Measurements from ENCODE around the gene CACNA2D3.

Gene CACNA2D3

DNA sequence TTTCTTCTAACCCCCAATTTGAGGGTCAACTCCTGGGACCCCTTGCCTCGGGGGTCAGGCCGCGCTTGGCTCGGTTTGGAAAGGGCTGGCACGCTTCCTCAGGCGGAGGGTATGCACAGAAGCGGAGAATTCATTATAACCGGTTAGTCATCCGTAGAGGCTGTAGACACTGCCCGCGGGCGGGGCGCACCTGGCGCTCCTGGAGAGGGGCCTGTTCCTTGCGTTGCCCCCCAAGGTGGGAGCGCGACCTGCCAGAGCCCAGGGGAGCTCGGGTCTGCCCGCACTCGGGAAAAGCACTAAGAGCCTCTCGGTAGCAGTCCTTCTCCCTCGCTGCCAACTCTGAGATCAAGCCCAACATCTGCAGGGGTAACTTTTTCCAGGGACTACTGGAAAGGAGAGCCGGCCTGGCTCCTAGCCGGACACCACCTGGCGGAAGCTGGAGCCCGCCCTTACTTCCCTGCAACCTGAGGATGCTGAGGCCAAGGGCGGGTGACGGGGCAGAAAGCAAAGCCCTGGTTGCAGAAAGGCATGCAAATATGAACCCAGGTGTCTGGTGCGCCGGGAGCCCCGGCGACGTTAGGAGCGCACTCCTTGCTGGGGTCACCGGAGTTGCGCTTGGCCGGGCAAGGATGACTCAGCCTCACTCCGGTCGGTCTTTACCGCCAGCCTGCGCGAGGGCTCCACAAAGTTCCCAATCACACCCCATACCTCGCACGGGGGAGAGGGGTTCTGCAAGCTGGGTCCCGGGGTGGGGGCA, 1.5 kb upstream of the CACNA2D3 start:
- DNase-seq (ENCODE audit: low read depth) = no peak
- H3K4me3 ChIP-seq (ENCODE audit: low read length) = no peak overlapping the region
- TF ChIP-seq, protein P1, sequence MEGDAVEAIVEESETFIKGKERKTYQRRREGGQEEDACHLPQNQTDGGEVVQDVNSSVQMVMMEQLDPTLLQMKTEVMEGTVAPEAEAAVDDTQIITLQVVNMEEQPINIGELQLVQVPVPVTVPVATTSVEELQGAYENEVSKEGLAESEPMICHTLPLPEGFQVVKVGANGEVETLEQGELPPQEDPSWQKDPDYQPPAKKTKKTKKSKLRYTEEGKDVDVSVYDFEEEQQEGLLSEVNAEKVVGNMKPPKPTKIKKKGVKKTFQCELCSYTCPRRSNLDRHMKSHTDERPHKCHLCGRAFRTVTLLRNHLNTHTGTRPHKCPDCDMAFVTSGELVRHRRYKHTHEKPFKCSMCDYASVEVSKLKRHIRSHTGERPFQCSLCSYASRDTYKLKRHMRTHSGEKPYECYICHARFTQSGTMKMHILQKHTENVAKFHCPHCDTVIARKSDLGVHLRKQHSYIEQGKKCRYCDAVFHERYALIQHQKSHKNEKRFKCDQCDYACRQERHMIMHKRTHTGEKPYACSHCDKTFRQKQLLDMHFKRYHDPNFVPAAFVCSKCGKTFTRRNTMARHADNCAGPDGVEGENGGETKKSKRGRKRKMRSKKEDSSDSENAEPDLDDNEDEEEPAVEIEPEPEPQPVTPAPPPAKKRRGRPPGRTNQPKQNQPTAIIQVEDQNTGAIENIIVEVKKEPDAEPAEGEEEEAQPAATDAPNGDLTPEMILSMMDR (conservative IDR thresholded peaks at IDR 0.05; ENCODE audit: low read length) = no peak

DNA sequence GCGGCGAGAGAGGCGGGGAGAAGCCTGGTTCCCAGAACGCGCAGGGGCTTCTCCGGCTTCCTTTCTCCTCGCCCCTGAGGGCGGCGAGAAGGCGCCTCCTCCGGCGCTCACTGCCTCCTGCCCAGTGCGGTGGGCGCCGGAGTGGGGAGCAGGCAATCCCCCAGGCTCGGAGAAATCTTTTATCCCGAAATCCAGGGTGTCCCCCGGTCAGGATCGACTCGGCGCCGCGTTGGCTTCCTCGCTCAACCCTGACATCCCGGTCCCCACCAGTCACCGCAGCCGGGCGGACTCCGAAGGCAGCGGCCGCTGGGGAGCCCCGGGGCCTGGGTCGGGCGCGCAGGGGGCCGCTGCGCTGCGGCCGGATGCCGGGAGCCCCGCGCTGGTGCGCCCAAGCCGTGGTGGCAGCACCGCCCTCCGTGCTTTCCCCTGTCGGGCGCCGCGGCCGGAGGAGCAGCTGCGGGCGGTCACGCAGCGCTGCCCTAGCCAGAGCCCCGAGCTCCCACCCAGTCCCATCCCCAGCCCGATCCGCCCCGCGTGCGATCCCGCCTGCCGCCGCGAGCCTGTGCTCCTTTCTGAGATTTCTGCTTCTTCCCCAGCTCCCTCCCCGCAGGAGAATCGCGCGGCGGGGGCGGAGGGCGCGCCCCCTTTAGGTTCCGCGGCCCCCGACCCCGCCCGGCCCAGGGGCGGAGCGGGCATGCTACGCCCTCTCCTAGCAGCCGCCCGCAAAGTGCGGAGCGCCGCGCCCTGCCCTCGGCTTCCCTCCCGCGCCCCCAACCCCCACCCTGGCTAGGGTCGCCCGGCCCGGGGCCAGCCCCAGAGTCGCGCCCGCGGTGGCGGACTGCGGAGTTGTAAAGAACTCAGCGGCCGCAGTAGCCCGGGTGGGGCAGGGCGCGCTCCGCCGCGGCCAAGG, 683 bp upstream of the CACNA2D3 start:
- no peak for DNase-seq (ENCODE audit: low read depth)
- TF ChIP-seq, protein P1 (conservative IDR thresholded peaks at IDR 0.05; ENCODE audit: low read length) = no peak
- H3K4me3 ChIP-seq (ENCODE audit: low read length) = no peak overlapping the region

DNA sequence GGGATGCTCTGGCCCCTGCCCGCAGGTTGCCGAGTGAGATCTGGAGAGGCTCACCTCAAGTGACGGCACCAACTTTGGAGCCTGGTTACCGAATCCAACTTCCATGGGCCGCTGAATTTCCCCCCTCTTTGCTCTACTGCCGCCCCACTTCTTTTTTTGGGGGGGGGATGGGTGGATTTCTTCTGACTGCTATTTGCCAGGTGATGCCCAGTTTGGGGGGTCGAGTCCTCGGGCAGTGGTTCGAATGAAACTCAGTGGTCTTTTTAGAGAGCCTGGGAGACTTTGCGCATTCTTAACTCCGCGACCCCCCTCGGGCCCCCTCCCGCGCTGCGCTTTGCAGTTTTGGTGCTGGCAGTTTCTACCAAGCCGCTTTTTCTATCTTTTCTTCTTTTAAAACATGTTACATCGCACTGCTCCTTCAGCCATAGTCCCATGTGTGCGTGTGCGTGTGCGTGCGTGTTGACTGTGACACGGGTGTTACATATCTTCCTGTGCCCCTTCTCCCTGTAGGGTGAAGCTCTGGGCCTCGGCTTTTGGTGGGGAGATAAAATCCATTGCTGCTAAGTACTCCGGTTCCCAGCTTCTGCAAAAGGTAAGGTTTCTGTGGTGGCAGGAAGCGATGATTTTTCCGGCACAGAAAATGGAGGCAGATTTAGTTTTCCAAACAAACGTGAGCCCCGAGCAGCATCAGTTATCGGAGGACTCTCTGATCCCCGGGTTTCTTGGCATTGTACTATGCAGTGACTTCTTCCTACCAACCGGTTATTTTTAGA, 837 bp downstream of the CACNA2D3 start:
- TF ChIP-seq, protein P1 (conservative IDR thresholded peaks at IDR 0.05; ENCODE audit: low read length) = no peak
- no peak overlapping the region; the same call in 1 of the 2 replicates for H3K4me3 ChIP-seq (ENCODE audit: low read length)
- no peak for DNase-seq (ENCODE audit: low read depth)

DNA sequence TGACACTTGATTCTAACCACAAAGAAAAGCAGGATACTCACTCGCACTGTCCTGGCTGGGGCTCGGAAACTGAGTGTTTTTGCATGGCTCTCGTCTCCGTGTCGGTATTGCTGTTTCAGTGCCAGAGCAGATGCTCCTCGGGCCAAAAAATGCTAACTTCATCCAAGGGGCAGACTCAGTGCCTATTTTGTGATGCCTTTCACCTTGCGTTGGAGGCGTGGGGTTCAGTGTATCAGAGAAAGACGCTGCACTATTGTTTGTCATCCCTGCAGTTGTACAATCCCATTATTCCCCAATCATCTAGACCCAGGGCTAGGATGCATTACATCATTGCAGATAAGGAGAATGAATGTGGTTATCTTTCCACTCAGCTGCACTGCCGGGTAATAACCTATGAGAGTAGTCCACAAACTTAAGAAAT, 1.4 kb downstream of the CACNA2D3 start:
- H3K4me3 ChIP-seq (ENCODE audit: low read length) = no peak overlapping the region
- TF ChIP-seq, protein P1 (conservative IDR thresholded peaks at IDR 0.05; ENCODE audit: low read length) = no peak
- no peak for DNase-seq (ENCODE audit: low read depth)

DNA sequence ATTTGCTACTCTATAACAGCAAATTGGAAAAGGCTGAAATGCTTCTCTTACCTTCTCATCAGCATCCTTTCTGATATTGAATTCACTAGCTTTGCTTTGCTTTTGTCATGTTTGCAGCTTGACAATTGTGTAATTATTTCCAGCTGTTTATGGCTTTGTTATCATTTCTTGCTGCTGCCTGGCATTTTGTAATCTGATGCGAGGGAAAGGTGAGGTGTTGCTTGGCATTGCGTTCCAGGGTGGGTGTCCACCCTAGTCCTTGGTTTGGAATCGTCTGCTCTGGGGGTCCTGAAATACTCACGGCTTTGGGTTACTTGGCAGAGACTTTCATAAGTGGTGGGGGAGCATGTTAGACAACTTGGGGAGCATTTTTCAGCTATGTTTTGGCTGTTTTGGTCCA, 2.9 kb downstream of the CACNA2D3 start:
- DNase-seq (ENCODE audit: low read depth) = no peak
- no peak overlapping the region for H3K4me3 ChIP-seq (ENCODE audit: low read length)
- TF ChIP-seq, protein P1 (conservative IDR thresholded peaks at IDR 0.05; ENCODE audit: low read length) = no peak

DNA sequence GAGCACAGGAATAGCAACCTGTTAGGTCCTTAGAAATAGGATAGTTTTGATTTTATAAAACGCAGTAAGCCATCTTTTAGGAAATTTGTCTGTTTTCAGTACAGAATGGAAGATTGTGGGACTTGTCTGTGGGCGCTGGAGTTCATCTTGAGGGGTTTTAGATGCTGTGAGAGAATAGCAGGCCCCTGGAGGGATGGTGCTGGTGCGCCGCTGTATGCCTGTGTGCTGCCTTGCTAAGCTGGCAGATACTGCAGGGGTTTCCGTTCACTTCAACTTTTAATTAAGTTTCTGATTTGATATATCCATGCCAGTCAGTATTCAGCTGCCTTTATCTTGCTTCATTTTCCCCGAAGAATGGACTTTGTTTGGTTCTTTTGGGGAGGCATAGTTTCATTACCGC, 4.2 kb downstream of the CACNA2D3 start:
- H3K4me3 ChIP-seq (ENCODE audit: low read length) = no peak overlapping the region
- TF ChIP-seq, protein P1 (conservative IDR thresholded peaks at IDR 0.05; ENCODE audit: low read length) = no peak
- DNase-seq (ENCODE audit: low read depth) = no peak
